ENCODE data around the gene NPL.

The NPL gene

DNA sequence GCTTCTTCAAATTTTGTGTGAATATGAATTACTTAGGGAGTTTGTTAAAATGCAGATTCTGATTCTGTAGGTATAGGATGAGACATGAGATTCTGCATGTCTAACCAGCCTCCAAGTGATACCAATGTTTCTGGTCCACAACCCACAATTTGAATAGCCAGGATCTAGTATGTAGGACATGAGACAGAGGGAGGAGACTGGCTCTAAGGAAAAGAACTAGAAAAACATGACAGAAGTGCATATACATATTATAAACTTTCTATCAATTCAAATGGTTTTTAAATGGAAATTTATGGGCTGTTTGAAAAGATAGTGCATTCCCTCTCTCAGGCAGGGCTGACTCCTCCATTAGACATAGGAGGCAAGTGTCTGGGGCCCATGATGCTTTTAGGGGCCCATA lies 33.9 kb upstream of the NPL start:
- TF ChIP-seq POLR2AphosphoS5 (IDR thresholded peaks at IDR 0.05; ENCODE audit: low read depth) (no peak), GABPA (IDR thresholded peaks at IDR 0.05; ENCODE audit: low read depth) (no peak), SPI1 (IDR thresholded peaks at IDR 0.05; ENCODE audit: borderline replicate concordance, low read depth) (no peak)
- TF ChIP-seq, protein P1, sequence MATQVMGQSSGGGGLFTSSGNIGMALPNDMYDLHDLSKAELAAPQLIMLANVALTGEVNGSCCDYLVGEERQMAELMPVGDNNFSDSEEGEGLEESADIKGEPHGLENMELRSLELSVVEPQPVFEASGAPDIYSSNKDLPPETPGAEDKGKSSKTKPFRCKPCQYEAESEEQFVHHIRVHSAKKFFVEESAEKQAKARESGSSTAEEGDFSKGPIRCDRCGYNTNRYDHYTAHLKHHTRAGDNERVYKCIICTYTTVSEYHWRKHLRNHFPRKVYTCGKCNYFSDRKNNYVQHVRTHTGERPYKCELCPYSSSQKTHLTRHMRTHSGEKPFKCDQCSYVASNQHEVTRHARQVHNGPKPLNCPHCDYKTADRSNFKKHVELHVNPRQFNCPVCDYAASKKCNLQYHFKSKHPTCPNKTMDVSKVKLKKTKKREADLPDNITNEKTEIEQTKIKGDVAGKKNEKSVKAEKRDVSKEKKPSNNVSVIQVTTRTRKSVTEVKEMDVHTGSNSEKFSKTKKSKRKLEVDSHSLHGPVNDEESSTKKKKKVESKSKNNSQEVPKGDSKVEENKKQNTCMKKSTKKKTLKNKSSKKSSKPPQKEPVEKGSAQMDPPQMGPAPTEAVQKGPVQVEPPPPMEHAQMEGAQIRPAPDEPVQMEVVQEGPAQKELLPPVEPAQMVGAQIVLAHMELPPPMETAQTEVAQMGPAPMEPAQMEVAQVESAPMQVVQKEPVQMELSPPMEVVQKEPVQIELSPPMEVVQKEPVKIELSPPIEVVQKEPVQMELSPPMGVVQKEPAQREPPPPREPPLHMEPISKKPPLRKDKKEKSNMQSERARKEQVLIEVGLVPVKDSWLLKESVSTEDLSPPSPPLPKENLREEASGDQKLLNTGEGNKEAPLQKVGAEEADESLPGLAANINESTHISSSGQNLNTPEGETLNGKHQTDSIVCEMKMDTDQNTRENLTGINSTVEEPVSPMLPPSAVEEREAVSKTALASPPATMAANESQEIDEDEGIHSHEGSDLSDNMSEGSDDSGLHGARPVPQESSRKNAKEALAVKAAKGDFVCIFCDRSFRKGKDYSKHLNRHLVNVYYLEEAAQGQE (IDR thresholded peaks at IDR 0.05; ENCODE audit: insufficient replicate concordance, low read depth), result no peak
- TF ChIP-seq, protein P2, sequence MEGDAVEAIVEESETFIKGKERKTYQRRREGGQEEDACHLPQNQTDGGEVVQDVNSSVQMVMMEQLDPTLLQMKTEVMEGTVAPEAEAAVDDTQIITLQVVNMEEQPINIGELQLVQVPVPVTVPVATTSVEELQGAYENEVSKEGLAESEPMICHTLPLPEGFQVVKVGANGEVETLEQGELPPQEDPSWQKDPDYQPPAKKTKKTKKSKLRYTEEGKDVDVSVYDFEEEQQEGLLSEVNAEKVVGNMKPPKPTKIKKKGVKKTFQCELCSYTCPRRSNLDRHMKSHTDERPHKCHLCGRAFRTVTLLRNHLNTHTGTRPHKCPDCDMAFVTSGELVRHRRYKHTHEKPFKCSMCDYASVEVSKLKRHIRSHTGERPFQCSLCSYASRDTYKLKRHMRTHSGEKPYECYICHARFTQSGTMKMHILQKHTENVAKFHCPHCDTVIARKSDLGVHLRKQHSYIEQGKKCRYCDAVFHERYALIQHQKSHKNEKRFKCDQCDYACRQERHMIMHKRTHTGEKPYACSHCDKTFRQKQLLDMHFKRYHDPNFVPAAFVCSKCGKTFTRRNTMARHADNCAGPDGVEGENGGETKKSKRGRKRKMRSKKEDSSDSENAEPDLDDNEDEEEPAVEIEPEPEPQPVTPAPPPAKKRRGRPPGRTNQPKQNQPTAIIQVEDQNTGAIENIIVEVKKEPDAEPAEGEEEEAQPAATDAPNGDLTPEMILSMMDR (IDR thresholded peaks at IDR 0.05; ENCODE audit: insufficient read depth, low read length), result no peak
- DNase-seq (ENCODE audit: low read depth in 1 of 2, low spot score in 1 of 2), result no peak
- no peak overlapping the region for H3K4me3 ChIP-seq (replicated peaks; ENCODE audit: insufficient read depth, low read length)
- H3K27ac ChIP-seq (replicated peaks), result no peak overlapping the region
- H3K27me3 ChIP-seq (ENCODE audit: insufficient read depth, poor library complexity, severe bottlenecking), result no peaks in the 10 kb centered on the region

- DNase-seq (ENCODE audit: low read depth in 1 of 2, low spot score in 1 of 2), result no peak
- TF ChIP-seq GABPA (IDR thresholded peaks at IDR 0.05; ENCODE audit: low read depth) (no peak), POLR2AphosphoS5 (IDR thresholded peaks at IDR 0.05; ENCODE audit: low read depth) (no peak), SPI1 (IDR thresholded peaks at IDR 0.05; ENCODE audit: borderline replicate concordance, low read depth) (no peak)
- TF ChIP-seq, protein P2 (IDR thresholded peaks at IDR 0.05; ENCODE audit: insufficient read depth, low read length), result no peak
- TF ChIP-seq, protein P1 (IDR thresholded peaks at IDR 0.05; ENCODE audit: insufficient replicate concordance, low read depth), result no peak
- Histone ChIP-seq H3K4me3 (replicated peaks; ENCODE audit: insufficient read depth, low read length) (no peak overlapping the region), H3K27me3 (ENCODE audit: insufficient read depth, poor library complexity, severe bottlenecking) (no peaks in the 10 kb centered on the region), H3K27ac (replicated peaks) (no peak overlapping the region)
Measured at GRCh38 chr1:182756423-182756822, 33.1 kb upstream of the NPL start.

GRCh38 chr1:182761396-182762395 lies 27.9 kb upstream of the NPL start:
- Histone ChIP-seq H3K4me3 (replicated peaks; ENCODE audit: insufficient read depth, low read length) (no peak overlapping the region), H3K27me3 (ENCODE audit: insufficient read depth, poor library complexity, severe bottlenecking) (no peaks in the 10 kb centered on the region), H3K27ac (replicated peaks) (no peak overlapping the region)
- TF ChIP-seq, protein P2 (IDR thresholded peaks at IDR 0.05; ENCODE audit: insufficient read depth, low read length), result no peak
- TF ChIP-seq GABPA (IDR thresholded peaks at IDR 0.05; ENCODE audit: low read depth), result no peak
- TF ChIP-seq SPI1 (IDR thresholded peaks at IDR 0.05; ENCODE audit: borderline replicate concordance, low read depth), result no peak
- no peak for TF ChIP-seq POLR2AphosphoS5 (IDR thresholded peaks at IDR 0.05; ENCODE audit: low read depth)
- TF ChIP-seq, protein P1 (IDR thresholded peaks at IDR 0.05; ENCODE audit: insufficient replicate concordance, low read depth), result no peak
- DNase-seq (ENCODE audit: low read depth in 1 of 2, low spot score in 1 of 2), result no peak

Data from HL-60 (cell line).